SK-N-SH (cell line): Measurements from ENCODE around the gene FGF9. TPM values are rescaled to one million over a fixed set of nuclear protein-coding genes. Genes with fewer than 3 reads are reported as not detected.

Source experiments
- CTCF ChIA-PET: fragments of 300-600, 350-600 bp; formaldehyde crosslinking; extraction: SDS; loops from one replicate; lab custom pipeline; 2021; lab: Yijun Ruan, JAX
- POLR2A ChIA-PET: fragments of 350-600 bp; sonication (Branson Sonifier 250); formaldehyde crosslinking; extraction: SDS; loops from one replicate; lab custom pipeline; 2020; ENCODE audit warnings: antibody characterized with exemption, inconsistent platforms; lab: Yijun Ruan, JAX
- DNase-seq: peaks from one replicate; pipeline ENCODE4 v3.0.0; 2012
- H2AFZ ChIP-seq: fragments of 200-600 bp; sonication (generic); 2 replicates; pipeline ENCODE4 v1.8.1; 2016; ENCODE audit warnings: antibody characterized with exemption, mild to moderate bottlenecking, low read depth
- H3F3A ChIP-seq: fragments of 200-600 bp; sonication (generic); replicated peaks from 2 replicates; pipeline ENCODE3; 2016; ENCODE audit warnings: antibody characterized with exemption, mild to moderate bottlenecking; ENCODE audit not compliant: insufficient read depth
- H3K27ac ChIP-seq, 2 experiments: fragments of 200-500 bp in 1 of 2; fragments of 200-600 bp in 1 of 2; sonication (Bioruptor generic) in 1 of 2; sonication (generic), shearing (Covaris generic) in 1 of 2; 2 replicates each; pipeline versions ENCODE4 v1.5.1 to v1.6.1; 2014 to 2016; ENCODE audit warnings: low read depth in 2 of 2, inconsistent platforms in 1 of 2, low read length in 1 of 2, mild to moderate bottlenecking in 1 of 2, mixed read lengths in 1 of 2
- H3K27me3 ChIP-seq: fragments of 200-600 bp; sonication (generic), shearing (Covaris generic); 2 replicates; pipeline ENCODE4 v1.6.1; 2016; ENCODE audit warnings: mixed run types; ENCODE audit not compliant: insufficient read depth
- H3K36me3 ChIP-seq, 2 experiments: fragments of 200-500 bp in 1 of 2; fragments of 200-600 bp in 1 of 2; sonication (Bioruptor generic) in 1 of 2; sonication (generic) in 1 of 2; replicated peaks in 1 of 2; 2 replicates each; pipeline versions ENCODE3 to v1.5.1; 2014 to 2016; ENCODE audit warnings: low read length in 1 of 2, mild to moderate bottlenecking in 1 of 2; ENCODE audit not compliant: insufficient read depth in 2 of 2, control insufficient read depth in 1 of 2
- H3K4me1 ChIP-seq, 2 experiments: fragments of 200-500 bp in 1 of 2; fragments of 200-600 bp in 1 of 2; sonication (Bioruptor generic) in 1 of 2; sonication (generic), shearing (Covaris generic) in 1 of 2; 2 replicates each; pipeline versions ENCODE4 v1.5.1 to v1.6.1; 2014 to 2016; ENCODE audit warnings: low read depth in 1 of 2, low read length in 1 of 2, mixed run types in 1 of 2; ENCODE audit not compliant: insufficient read depth in 2 of 2, control insufficient read depth in 1 of 2
- H3K4me2 ChIP-seq: fragments of 200-600 bp; sonication (generic), shearing (Covaris generic); 2 replicates; pipeline ENCODE4 v1.6.1; 2017; ENCODE audit warnings: mixed run types
- H3K4me3 ChIP-seq, 2 experiments: fragments of 200-500 bp in 1 of 2; fragments of 200-600 bp in 1 of 2; sonication (Bioruptor generic) in 1 of 2; sonication (generic), shearing (Covaris generic) in 1 of 2; 2 replicates each; pipeline versions ENCODE4 v1.5.1 to v1.8.1; 2014 to 2016; ENCODE audit warnings: low read depth in 2 of 2, inconsistent platforms in 1 of 2, low read length in 1 of 2, mild to moderate bottlenecking in 1 of 2, mixed read lengths in 1 of 2, moderate library complexity in 1 of 2
- H3K79me2 ChIP-seq: fragments of 200-600 bp; sonication (generic); 2 replicates; pipeline ENCODE4 v1.8.1; 2017; ENCODE audit warnings: mild to moderate bottlenecking; ENCODE audit not compliant: insufficient read depth
- H3K9ac ChIP-seq: fragments of 200-600 bp; sonication (generic); 2 replicates; pipeline ENCODE4 v1.6.1; 2017; ENCODE audit warnings: mixed run types
- H3K9me2 ChIP-seq: fragments of 200-600 bp; sonication (generic); 2 replicates; pipeline ENCODE4 v1.6.1; 2017; ENCODE audit warnings: mixed run types
- H3K9me3 ChIP-seq: fragments of 200-600 bp; sonication (generic); 2 replicates; pipeline ENCODE4 v1.6.1; 2017; ENCODE audit warnings: mixed run types, mild to moderate bottlenecking, moderate library complexity
- H4K20me1 ChIP-seq: fragments of 200-600 bp; sonication (generic); 2 replicates; pipeline ENCODE4 v1.6.1; 2017; ENCODE audit warnings: mild to moderate bottlenecking, mixed run types; ENCODE audit not compliant: insufficient read depth
- EP300 ChIP-seq, 2 experiments: IDR thresholded peaks; 2 replicates each; pipeline versions ENCODE4 v1.4.0 to v1.6.1; 2012; ENCODE audit warnings: borderline replicate concordance in 1 of 2, low read depth in 1 of 2, low read length in 1 of 2
- EZH2phosphoT487 ChIP-seq: fragments of 200-600 bp; sonication (generic); IDR thresholded peaks from 2 replicates; pipeline ENCODE4 v1.6.1; 2017; ENCODE audit warnings: low read depth, mixed run types, mild to moderate bottlenecking, antibody characterized with exemption, moderate library complexity, borderline replicate concordance
- RAD21 ChIP-seq: IDR thresholded peaks from 2 replicates; pipeline ENCODE4 v1.6.1; 2012; ENCODE audit warnings: mild to moderate bottlenecking, low read length
- SIN3A ChIP-seq: IDR thresholded peaks from 2 replicates; pipeline ENCODE4 v1.6.1; 2012; ENCODE audit warnings: low read depth, mild to moderate bottlenecking, low read length, moderate library complexity, borderline replicate concordance
- SMC3 ChIP-seq: IDR thresholded peaks from 2 replicates; pipeline ENCODE4 v1.6.1; 2012; ENCODE audit warnings: low read depth, low read length, improper control_type of control experiment
- TAF1 ChIP-seq: IDR thresholded peaks from 2 replicates; pipeline ENCODE4 v1.6.1; 2012; ENCODE audit warnings: low read depth, mild to moderate bottlenecking, low read length, moderate library complexity, borderline replicate concordance
- TCF12 ChIP-seq: IDR thresholded peaks from 2 replicates; pipeline ENCODE4 v1.4.0; 2012
- WGBS: methylation state at CpG from one replicate; pipeline ENCODE4 v1.1.6; 2017; ENCODE audit warnings: low lambda C conversion rate; 5-methylcytosine and 5-hydroxymethylcytosine counted together
- polyA plus RNA-seq, 3 experiments: library from polyadenylated mRNA; depleted of rRNA; stranded (reverse); fragments of >200 nt; gene quantifications; 2 replicates each; pipeline ENCODE4 v1.2.3, GENCODE V29; 2012
- TF ChIP-seq, protein P1 (sequence below): IDR thresholded peaks from 2 replicates; pipeline ENCODE4 v1.6.1; 2012; ENCODE audit warnings: mild to moderate bottlenecking, low read depth, low read length, moderate library complexity
- TF ChIP-seq, protein P2 (sequence below): fragments of 150-350 bp; IDR thresholded peaks from 2 replicates; pipeline ENCODE4 v1.6.1; 2016; ENCODE audit warnings: mild to moderate bottlenecking, low read depth, low read length
- TF ChIP-seq, protein P3 (sequence below): fragments of 150-350 bp; IDR thresholded peaks from 2 replicates; pipeline ENCODE4 v1.6.1; 2017; ENCODE audit warnings: antibody characterized with exemption, low read length, low read depth, borderline replicate concordance
- TF ChIP-seq, protein P4 (sequence below): IDR thresholded peaks from 2 replicates; pipeline ENCODE4 v1.4.0; 2012; ENCODE audit warnings: low read depth, borderline replicate concordance

Gene FGF9
- polyA plus RNA-seq, 1 of the 3 experiments (the other 2 are of a cell fraction) = not detected

DNA sequence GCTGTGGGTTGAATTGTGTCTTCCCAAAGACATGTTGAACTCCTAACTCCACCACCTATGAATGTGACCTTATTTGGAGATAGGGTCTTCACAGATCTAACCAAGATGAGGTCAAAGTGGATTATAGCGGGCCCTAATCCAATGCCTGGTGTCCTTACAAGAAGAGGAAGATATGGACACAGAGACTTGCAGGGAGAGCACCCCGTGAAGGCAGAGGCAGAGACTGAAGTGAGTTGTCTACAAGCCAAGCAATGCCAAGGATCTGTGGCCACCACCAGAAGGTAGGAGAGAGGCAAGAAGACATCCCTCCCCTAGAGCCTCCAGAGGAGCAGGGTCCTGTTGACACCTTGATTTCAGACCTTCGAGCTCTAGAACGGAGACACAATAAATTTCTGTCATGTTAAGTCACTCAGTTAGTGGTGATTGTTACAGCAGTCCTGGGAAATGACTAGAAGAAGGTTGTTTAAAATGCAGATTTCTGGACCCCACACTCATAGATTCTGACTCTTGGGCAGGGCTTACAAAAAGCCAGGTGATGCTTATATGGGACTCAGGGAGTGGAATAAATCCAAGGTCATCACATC lies 70.6 kb downstream of the FGF9 start:
- no peaks in the 10 kb centered on the region for H3K79me2 ChIP-seq
- no peak overlapping the region for H3K9ac ChIP-seq
- 3% methylated on average over 4 of the region's 4 CpGs for WGBS

More for the DNA sequence above, 70.6 kb downstream of the FGF9 start:
- no peak overlapping the region for H3K4me2 ChIP-seq
- H3K4me3 ChIP-seq = no peak overlapping the region
- CTCF ChIA-PET = no interaction called here
- no peak for TF ChIP-seq SIN3A
- TF ChIP-seq, protein P1, sequence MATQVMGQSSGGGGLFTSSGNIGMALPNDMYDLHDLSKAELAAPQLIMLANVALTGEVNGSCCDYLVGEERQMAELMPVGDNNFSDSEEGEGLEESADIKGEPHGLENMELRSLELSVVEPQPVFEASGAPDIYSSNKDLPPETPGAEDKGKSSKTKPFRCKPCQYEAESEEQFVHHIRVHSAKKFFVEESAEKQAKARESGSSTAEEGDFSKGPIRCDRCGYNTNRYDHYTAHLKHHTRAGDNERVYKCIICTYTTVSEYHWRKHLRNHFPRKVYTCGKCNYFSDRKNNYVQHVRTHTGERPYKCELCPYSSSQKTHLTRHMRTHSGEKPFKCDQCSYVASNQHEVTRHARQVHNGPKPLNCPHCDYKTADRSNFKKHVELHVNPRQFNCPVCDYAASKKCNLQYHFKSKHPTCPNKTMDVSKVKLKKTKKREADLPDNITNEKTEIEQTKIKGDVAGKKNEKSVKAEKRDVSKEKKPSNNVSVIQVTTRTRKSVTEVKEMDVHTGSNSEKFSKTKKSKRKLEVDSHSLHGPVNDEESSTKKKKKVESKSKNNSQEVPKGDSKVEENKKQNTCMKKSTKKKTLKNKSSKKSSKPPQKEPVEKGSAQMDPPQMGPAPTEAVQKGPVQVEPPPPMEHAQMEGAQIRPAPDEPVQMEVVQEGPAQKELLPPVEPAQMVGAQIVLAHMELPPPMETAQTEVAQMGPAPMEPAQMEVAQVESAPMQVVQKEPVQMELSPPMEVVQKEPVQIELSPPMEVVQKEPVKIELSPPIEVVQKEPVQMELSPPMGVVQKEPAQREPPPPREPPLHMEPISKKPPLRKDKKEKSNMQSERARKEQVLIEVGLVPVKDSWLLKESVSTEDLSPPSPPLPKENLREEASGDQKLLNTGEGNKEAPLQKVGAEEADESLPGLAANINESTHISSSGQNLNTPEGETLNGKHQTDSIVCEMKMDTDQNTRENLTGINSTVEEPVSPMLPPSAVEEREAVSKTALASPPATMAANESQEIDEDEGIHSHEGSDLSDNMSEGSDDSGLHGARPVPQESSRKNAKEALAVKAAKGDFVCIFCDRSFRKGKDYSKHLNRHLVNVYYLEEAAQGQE = no peak
- TF ChIP-seq EZH2phosphoT487 = no peak
- TF ChIP-seq EP300 (IDR thresholded peaks at IDR 0.05; ENCODE audit: borderline replicate concordance in 1 of 2, low read depth in 1 of 2, low read length in 1 of 2) = no peak
- TF ChIP-seq, protein P2, sequence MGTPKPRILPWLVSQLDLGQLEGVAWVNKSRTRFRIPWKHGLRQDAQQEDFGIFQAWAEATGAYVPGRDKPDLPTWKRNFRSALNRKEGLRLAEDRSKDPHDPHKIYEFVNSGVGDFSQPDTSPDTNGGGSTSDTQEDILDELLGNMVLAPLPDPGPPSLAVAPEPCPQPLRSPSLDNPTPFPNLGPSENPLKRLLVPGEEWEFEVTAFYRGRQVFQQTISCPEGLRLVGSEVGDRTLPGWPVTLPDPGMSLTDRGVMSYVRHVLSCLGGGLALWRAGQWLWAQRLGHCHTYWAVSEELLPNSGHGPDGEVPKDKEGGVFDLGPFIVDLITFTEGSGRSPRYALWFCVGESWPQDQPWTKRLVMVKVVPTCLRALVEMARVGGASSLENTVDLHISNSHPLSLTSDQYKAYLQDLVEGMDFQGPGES = no peak
- TF ChIP-seq SMC3 = no peak
- TF ChIP-seq, protein P3, sequence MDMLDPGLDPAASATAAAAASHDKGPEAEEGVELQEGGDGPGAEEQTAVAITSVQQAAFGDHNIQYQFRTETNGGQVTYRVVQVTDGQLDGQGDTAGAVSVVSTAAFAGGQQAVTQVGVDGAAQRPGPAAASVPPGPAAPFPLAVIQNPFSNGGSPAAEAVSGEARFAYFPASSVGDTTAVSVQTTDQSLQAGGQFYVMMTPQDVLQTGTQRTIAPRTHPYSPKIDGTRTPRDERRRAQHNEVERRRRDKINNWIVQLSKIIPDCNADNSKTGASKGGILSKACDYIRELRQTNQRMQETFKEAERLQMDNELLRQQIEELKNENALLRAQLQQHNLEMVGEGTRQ = no peak
- no peak for TF ChIP-seq TCF12
- no peak for TF ChIP-seq TAF1
- TF ChIP-seq, protein P4, sequence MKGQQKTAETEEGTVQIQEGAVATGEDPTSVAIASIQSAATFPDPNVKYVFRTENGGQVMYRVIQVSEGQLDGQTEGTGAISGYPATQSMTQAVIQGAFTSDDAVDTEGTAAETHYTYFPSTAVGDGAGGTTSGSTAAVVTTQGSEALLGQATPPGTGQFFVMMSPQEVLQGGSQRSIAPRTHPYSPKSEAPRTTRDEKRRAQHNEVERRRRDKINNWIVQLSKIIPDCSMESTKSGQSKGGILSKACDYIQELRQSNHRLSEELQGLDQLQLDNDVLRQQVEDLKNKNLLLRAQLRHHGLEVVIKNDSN = no peak
- TF ChIP-seq RAD21 = no peak
- no peaks in the 10 kb centered on the region for H3K9me3 ChIP-seq
- H3K9me2 ChIP-seq = no peaks in the 10 kb centered on the region
- H3K27ac ChIP-seq = no peak overlapping the region
- H3K36me3 ChIP-seq = no peaks in the 10 kb centered on the region
- no peak overlapping the region for H2AFZ ChIP-seq
- no peak for DNase-seq
- no peaks in the 10 kb centered on the region for H4K20me1 ChIP-seq
- peaks cover 40% of the 10 kb centered on the region; the same call in 1 of the 2 replicates for H3K27me3 ChIP-seq
- POLR2A ChIA-PET = no interaction called here
- no peaks in the 10 kb centered on the region for H3K4me1 ChIP-seq
- H3F3A ChIP-seq = no peaks in the 10 kb centered on the region
